HCT116 (cell line): ENCODE measurements around the gene IGSF9. TPM values are rescaled to one million over a fixed set of nuclear protein-coding genes. Genes with fewer than 3 reads are reported as not detected.

Source experiments
- ATAC-seq: fragments of 200-7000 bp; cut with Tn5 transposase; 2 replicates; pipeline ENCODE4 v1.9.1; 2020; ENCODE audit warnings: mild to moderate bottlenecking, moderate library complexity
- BruUV-seq: library from RNA; stranded (reverse); fragments of 400-500 nt; replicated peaks from 2 replicates; lab custom pipeline; 2021; lab: Mats Ljungman, UMichigan
- CTCF ChIA-PET: fragments of 300-600 bp; sonication (Branson Sonifier 250); formaldehyde crosslinking; loops from one replicate; lab custom pipeline; 2021; ENCODE audit warnings: antibody characterized with exemption; lab: Charles Lee
- POLR2A ChIA-PET: fragments of 300-600, 350-600 bp; sonication (Branson Sonifier 250); formaldehyde crosslinking; loops from one replicate; lab custom pipeline; 2021; ENCODE audit warnings: antibody characterized with exemption; lab: Charles Lee
- RAD21 ChIA-PET, 2 experiments: fragments of 300-600 bp; sonication (Branson Sonifier 250); formaldehyde crosslinking; loops; one replicate each; lab custom pipeline; 2023; ENCODE audit warnings: low total read pairs in 2 of 2; ENCODE audit not compliant: uncharacterized antibody in 2 of 2, unreplicated experiment in 2 of 2, low non-redundant PET in 1 of 2; lab: Charles Lee
- DNase-seq: peaks from one replicate; pipeline ENCODE4 v3.0.0-alpha.2; 2010; ENCODE audit warnings: low read depth, low spot score
- H2AFZ ChIP-seq: fragments of 200-600 bp; shearing (Covaris generic), sonication (generic); 2 replicates; pipeline ENCODE4 v1.6.1; 2017; ENCODE audit warnings: low read depth, mixed run types, mixed read lengths, antibody characterized with exemption, low read length; ENCODE audit not compliant: poor library complexity, severe bottlenecking
- H3K27ac ChIP-seq: 2 replicates; pipeline ENCODE4 v1.5.1; 2012; ENCODE audit warnings: low read depth, low read length
- H3K27me3 ChIP-seq: fragments of 200-600 bp; sonication (generic); 2 replicates; pipeline ENCODE4 v1.6.1; 2016; ENCODE audit warnings: mixed run types, low read length, mixed read lengths; ENCODE audit not compliant: insufficient read depth
- H3K36me3 ChIP-seq, 2 experiments: fragments of 200-500 bp in 1 of 2; fragments of 200-600 bp in 1 of 2; sonication (Bioruptor generic) in 1 of 2; sonication (generic) in 1 of 2; 2 replicates each; pipeline versions ENCODE4 v1.5.1 to v1.6.1; 2014 to 2016; ENCODE audit warnings: low read length in 2 of 2, inconsistent platforms in 1 of 2, mixed read lengths in 1 of 2, mixed run types in 1 of 2; ENCODE audit not compliant: insufficient read depth in 2 of 2, control insufficient read depth in 1 of 2
- H3K4me1 ChIP-seq, 2 experiments: fragments of 200-600 bp in 1 of 2; sonication (generic) in 1 of 2; 2 replicates each; pipeline versions ENCODE4 v1.5.1 to v1.6.1; 2012 to 2017; ENCODE audit warnings: low read length in 2 of 2, inconsistent platforms in 1 of 2, mild to moderate bottlenecking in 1 of 2, mixed read lengths in 1 of 2, mixed run types in 1 of 2, moderate library complexity in 1 of 2; ENCODE audit not compliant: insufficient read depth in 2 of 2, control insufficient read depth in 1 of 2
- H3K4me2 ChIP-seq: fragments of 200-600 bp; sonication (generic); 2 replicates; pipeline ENCODE4 v1.6.1; 2017; ENCODE audit warnings: mixed run types, low read length, mixed read lengths
- H3K4me3 ChIP-seq, 2 experiments: fragments of 200-600 bp in 1 of 2; sonication (generic) in 1 of 2; replicated peaks in 1 of 2; 2 replicates each; pipeline ENCODE4 v1.5.1; 2011 to 2016; ENCODE audit warnings: low read length in 2 of 2, control low read depth in 1 of 2, low read depth in 1 of 2, mild to moderate bottlenecking in 1 of 2, mixed read lengths in 1 of 2, mixed run types in 1 of 2
- H3K79me2 ChIP-seq: fragments of 200-600 bp; sonication (generic); 2 replicates; pipeline ENCODE4 v1.6.1; 2017; ENCODE audit warnings: mild to moderate bottlenecking, mixed run types, low read length, moderate library complexity, mixed read lengths; ENCODE audit not compliant: insufficient read depth
- H3K9ac ChIP-seq: fragments of 200-600 bp; sonication (generic); 2 replicates; pipeline ENCODE4 v1.6.1; 2016; ENCODE audit warnings: low read length, mixed read lengths
- H3K9me2 ChIP-seq: fragments of 200-600 bp; sonication (generic), shearing (Covaris generic); 2 replicates; pipeline ENCODE4 v1.6.1; 2017; ENCODE audit warnings: mixed run types, mild to moderate bottlenecking, moderate library complexity; ENCODE audit not compliant: insufficient read depth
- H3K9me3 ChIP-seq, 2 experiments: fragments of 200-500 bp in 1 of 2; fragments of 200-600 bp in 1 of 2; sonication (Bioruptor generic) in 1 of 2; sonication (generic) in 1 of 2; 2 replicates each; pipeline ENCODE4 v1.6.1; 2014 to 2017; ENCODE audit warnings: low read length in 2 of 2, mixed read lengths in 2 of 2, inconsistent platforms in 1 of 2, low read depth in 1 of 2, mild to moderate bottlenecking in 1 of 2, mixed run types in 1 of 2, moderate library complexity in 1 of 2; ENCODE audit not compliant: control insufficient read depth in 1 of 2, insufficient read depth in 1 of 2
- H4K20me1 ChIP-seq: fragments of 200-600 bp; sonication (generic), shearing (Covaris generic); 2 replicates; pipeline ENCODE4 v1.6.1; 2017; ENCODE audit warnings: mixed run types, mild to moderate bottlenecking, moderate library complexity; ENCODE audit not compliant: insufficient read depth
- CBX3 ChIP-seq: IDR thresholded peaks from 2 replicates; pipeline ENCODE4 v1.6.1; 2012; ENCODE audit warnings: low read depth
- EZH2 ChIP-seq: fragments of 200-600 bp; sonication (generic); IDR thresholded peaks from 2 replicates; pipeline ENCODE4 v1.6.1; 2017; ENCODE audit warnings: antibody characterized with exemption, mixed run types
- FOSL1 ChIP-seq: IDR thresholded peaks from 2 replicates; pipeline ENCODE4 v1.6.1; 2012; ENCODE audit warnings: low read depth
- POLR2A ChIP-seq: IDR thresholded peaks from 2 replicates; pipeline ENCODE4 v1.7.0; 2011; ENCODE audit warnings: borderline replicate concordance; ENCODE audit not compliant: insufficient read depth, insufficient read length; ENCODE audit errors: extremely low read depth
- SIN3A ChIP-seq: IDR thresholded peaks from 2 replicates; pipeline ENCODE4 v1.6.1; 2012; ENCODE audit warnings: low read depth
- SP1 ChIP-seq: IDR thresholded peaks from 2 replicates; pipeline ENCODE4 v1.6.1; 2012; ENCODE audit warnings: low read depth
- SRF ChIP-seq: IDR thresholded peaks from 2 replicates; pipeline ENCODE4 v1.6.1; 2012; ENCODE audit warnings: low read depth
- YY1 ChIP-seq: IDR thresholded peaks from 2 replicates; pipeline ENCODE4 v1.6.1; 2011; ENCODE audit warnings: low read length, low read depth, moderate library complexity, mild to moderate bottlenecking; ENCODE audit not compliant: insufficient replicate concordance; ENCODE audit errors: extremely low read depth
- ZFX ChIP-seq: fragments of 450-650 bp; IDR thresholded peaks from 2 replicates; pipeline ENCODE4 v1.6.1; 2017
- intact Hi-C: fragments of 100-400 bp; cut with micrococcal nuclease; formaldehyde crosslinking; loops from 2 replicates; pipeline ENCODE4 v1.10.0; 2022
- total RNA-seq: library from RNA; stranded (reverse); gene quantifications from one replicate; pipeline ENCODE4 v1.2.1, GENCODE V29; 2021; ENCODE audit not compliant: unreplicated experiment
- TF ChIP-seq, protein P1 (sequence below): IDR thresholded peaks from 2 replicates; pipeline ENCODE4 v1.6.1; 2012
- TF ChIP-seq, protein P2 (sequence below): IDR thresholded peaks from 2 replicates; pipeline ENCODE4 v1.6.1; 2012; ENCODE audit warnings: low read depth
- TF ChIP-seq, protein P3 (sequence below), 3 experiments: fragments of 200-600 bp in 1 of 3; sonication (generic) in 1 of 3; IDR thresholded peaks in 2 of 3; conservative IDR thresholded peaks in 1 of 3; 2 replicates each; pipeline ENCODE4 v1.5.1; 2012 to 2017; ENCODE audit warnings: low read depth in 2 of 3, low read length in 2 of 3, antibody characterized with exemption in 1 of 3, borderline replicate concordance in 1 of 3, control low read depth in 1 of 3, mild to moderate bottlenecking in 1 of 3, mixed read lengths in 1 of 3, mixed run types in 1 of 3, moderate library complexity in 1 of 3; ENCODE audit not compliant: insufficient read depth in 1 of 3
- TF ChIP-seq, protein P4 (sequence below): IDR thresholded peaks from 2 replicates; pipeline ENCODE4 v1.6.1; 2011; ENCODE audit warnings: mild to moderate bottlenecking, low read length, moderate library complexity; ENCODE audit not compliant: insufficient replicate concordance; ENCODE audit errors: extremely low read depth

The IGSF9 gene
- total RNA-seq, 1 experiment from 2014 or later = 10.3 TPM

DNA sequence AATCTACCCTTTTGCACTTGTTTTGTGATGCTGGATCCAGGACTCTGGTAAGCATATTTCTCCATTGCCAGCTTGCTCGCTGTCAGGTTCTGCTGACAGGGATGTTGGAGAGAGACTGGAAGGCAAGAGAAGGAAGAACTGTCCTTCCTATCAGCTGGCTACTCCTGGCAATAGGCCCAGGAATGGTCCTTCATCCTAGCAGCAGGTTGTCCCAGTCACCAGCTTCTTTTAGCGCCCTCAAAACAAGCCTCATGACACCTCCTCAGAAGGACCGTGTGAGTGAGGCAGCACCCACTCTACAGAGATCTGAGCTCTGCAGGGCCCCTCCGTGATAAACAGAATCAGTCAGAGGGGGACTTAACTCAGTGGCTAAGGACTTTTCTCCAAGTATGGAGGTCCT, 41.8 kb upstream of the IGSF9 start:
- Histone ChIP-seq H3K4me3 (no peak overlapping the region), H2AFZ (no peak overlapping the region), H3K9me3 (no peaks in the 10 kb centered on the region), H3K4me2 (no peak overlapping the region), H3K27me3 (peaks cover 13% of the 10 kb centered on the region; the same call in 1 of the 2 replicates), H3K4me1 (peaks cover 0 to 4% of the 10 kb centered on the region in 2 experiments; a peak in 1 of 4 replicates), H3K36me3 (no peaks in the 10 kb centered on the region), H3K9ac (no peak overlapping the region), H3K27ac (no peak overlapping the region), H3K9me2 (no peaks in the 10 kb centered on the region), H3K79me2 (no peaks in the 10 kb centered on the region), H4K20me1 (no peaks in the 10 kb centered on the region)
- CTCF ChIA-PET = no interaction called here
- POLR2A ChIA-PET = no interaction called here
- BruUV-seq = no TSS peak
- no peak for ATAC-seq
- intact Hi-C loops = no loop called here
- no peak for TF ChIP-seq YY1
- TF ChIP-seq, protein P1, sequence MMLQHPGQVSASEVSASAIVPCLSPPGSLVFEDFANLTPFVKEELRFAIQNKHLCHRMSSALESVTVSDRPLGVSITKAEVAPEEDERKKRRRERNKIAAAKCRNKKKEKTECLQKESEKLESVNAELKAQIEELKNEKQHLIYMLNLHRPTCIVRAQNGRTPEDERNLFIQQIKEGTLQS = no peak
- TF ChIP-seq, protein P2, sequence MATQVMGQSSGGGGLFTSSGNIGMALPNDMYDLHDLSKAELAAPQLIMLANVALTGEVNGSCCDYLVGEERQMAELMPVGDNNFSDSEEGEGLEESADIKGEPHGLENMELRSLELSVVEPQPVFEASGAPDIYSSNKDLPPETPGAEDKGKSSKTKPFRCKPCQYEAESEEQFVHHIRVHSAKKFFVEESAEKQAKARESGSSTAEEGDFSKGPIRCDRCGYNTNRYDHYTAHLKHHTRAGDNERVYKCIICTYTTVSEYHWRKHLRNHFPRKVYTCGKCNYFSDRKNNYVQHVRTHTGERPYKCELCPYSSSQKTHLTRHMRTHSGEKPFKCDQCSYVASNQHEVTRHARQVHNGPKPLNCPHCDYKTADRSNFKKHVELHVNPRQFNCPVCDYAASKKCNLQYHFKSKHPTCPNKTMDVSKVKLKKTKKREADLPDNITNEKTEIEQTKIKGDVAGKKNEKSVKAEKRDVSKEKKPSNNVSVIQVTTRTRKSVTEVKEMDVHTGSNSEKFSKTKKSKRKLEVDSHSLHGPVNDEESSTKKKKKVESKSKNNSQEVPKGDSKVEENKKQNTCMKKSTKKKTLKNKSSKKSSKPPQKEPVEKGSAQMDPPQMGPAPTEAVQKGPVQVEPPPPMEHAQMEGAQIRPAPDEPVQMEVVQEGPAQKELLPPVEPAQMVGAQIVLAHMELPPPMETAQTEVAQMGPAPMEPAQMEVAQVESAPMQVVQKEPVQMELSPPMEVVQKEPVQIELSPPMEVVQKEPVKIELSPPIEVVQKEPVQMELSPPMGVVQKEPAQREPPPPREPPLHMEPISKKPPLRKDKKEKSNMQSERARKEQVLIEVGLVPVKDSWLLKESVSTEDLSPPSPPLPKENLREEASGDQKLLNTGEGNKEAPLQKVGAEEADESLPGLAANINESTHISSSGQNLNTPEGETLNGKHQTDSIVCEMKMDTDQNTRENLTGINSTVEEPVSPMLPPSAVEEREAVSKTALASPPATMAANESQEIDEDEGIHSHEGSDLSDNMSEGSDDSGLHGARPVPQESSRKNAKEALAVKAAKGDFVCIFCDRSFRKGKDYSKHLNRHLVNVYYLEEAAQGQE = no peak
- TF ChIP-seq CBX3 = no peak
- no peak for TF ChIP-seq SP1
- TF ChIP-seq, protein P3, sequence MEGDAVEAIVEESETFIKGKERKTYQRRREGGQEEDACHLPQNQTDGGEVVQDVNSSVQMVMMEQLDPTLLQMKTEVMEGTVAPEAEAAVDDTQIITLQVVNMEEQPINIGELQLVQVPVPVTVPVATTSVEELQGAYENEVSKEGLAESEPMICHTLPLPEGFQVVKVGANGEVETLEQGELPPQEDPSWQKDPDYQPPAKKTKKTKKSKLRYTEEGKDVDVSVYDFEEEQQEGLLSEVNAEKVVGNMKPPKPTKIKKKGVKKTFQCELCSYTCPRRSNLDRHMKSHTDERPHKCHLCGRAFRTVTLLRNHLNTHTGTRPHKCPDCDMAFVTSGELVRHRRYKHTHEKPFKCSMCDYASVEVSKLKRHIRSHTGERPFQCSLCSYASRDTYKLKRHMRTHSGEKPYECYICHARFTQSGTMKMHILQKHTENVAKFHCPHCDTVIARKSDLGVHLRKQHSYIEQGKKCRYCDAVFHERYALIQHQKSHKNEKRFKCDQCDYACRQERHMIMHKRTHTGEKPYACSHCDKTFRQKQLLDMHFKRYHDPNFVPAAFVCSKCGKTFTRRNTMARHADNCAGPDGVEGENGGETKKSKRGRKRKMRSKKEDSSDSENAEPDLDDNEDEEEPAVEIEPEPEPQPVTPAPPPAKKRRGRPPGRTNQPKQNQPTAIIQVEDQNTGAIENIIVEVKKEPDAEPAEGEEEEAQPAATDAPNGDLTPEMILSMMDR (IDR thresholded peaks at IDR 0.05 in 2 of 3, conservative IDR thresholded peaks at IDR 0.05 in 1 of 3; ENCODE audit: borderline replicate concordance in 1 of 3, insufficient read depth in 1 of 3, low read depth in 2 of 3, low read length in 2 of 3) = no peak
- no peak for TF ChIP-seq ZFX
- TF ChIP-seq, protein P4, sequence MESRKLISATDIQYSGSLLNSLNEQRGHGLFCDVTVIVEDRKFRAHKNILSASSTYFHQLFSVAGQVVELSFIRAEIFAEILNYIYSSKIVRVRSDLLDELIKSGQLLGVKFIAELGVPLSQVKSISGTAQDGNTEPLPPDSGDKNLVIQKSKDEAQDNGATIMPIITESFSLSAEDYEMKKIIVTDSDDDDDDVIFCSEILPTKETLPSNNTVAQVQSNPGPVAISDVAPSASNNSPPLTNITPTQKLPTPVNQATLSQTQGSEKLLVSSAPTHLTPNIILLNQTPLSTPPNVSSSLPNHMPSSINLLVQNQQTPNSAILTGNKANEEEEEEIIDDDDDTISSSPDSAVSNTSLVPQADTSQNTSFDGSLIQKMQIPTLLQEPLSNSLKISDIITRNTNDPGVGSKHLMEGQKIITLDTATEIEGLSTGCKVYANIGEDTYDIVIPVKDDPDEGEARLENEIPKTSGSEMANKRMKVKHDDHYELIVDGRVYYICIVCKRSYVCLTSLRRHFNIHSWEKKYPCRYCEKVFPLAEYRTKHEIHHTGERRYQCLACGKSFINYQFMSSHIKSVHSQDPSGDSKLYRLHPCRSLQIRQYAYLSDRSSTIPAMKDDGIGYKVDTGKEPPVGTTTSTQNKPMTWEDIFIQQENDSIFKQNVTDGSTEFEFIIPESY = no peak
- TF ChIP-seq POLR2A = no peak
- TF ChIP-seq SRF = no peak
- TF ChIP-seq EZH2 = no peak
- TF ChIP-seq FOSL1 = no peak
- TF ChIP-seq SIN3A = no peak
- no peak for DNase-seq
- RAD21 ChIA-PET = no interaction called here
